NK-92 (cell line): ENCODE data around the gene AOC3.
"Not testable (repeated sequence)": the region's sequence is repeated elsewhere in the genome, so short reads cannot be mapped to it uniquely, and the experiment has no call there.

Source experiments
- DNase-seq: peaks from one replicate; lab custom pipeline; 2025; ENCODE audit not compliant: unreplicated experiment; lab: John Stamatoyannopoulos, UW

Gene AOC3

GRCh38 chr17:42844761-42845555, 6.0 kb upstream of the AOC3 start:
- no peak for DNase-seq

- no peak for DNase-seq
Observed at GRCh38 chr17:42845556-42845917, 5.5 kb upstream of the AOC3 start.

GRCh38 chr17:42845918-42846593, 4.9 kb upstream of the AOC3 start:
- no peak for DNase-seq

- no peak for DNase-seq
Observed at GRCh38 chr17:42846594-42847280, 4.3 kb upstream of the AOC3 start.

GRCh38 chr17:42848093-42848492, 2.9 kb upstream of the AOC3 start:
- DNase-seq = no peak

GRCh38 chr17:42849031-42849430, 2.0 kb upstream of the AOC3 start:
- DNase-seq = no peak

- no peak for DNase-seq
Observed at GRCh38 chr17:42849451-42850181, 1.4 kb upstream of the AOC3 start.

GRCh38 chr17:42851371-42852240, 607 bp downstream of the AOC3 start:
- not testable (repeated sequence) for DNase-seq

GRCh38 chr17:42852351-42852750, 1.4 kb downstream of the AOC3 start:
- no peak for DNase-seq

- no peak for DNase-seq
Observed at GRCh38 chr17:42853004-42853403, 2.0 kb downstream of the AOC3 start.

GRCh38 chr17:42853597-42853967, 2.6 kb downstream of the AOC3 start:
- DNase-seq = no peak

GRCh38 chr17:42853968-42854790, 3.2 kb downstream of the AOC3 start:
- no peak for DNase-seq

GRCh38 chr17:42855048-42855596, 4.1 kb downstream of the AOC3 start:
- DNase-seq = no peak

GRCh38 chr17:42856093-42856492, 5.1 kb downstream of the AOC3 start:
- DNase-seq = not testable (repeated sequence)

GRCh38 chr17:42856516-42856915, 5.5 kb downstream of the AOC3 start:
- DNase-seq = not testable (repeated sequence)

- no peak for DNase-seq
Observed at GRCh38 chr17:42857389-42857788, 6.4 kb downstream of the AOC3 start.

GRCh38 chr17:42865638-42866094, 14.7 kb downstream of the AOC3 start:
- no peak for DNase-seq

GRCh38 chr17:42866216-42866615, 15.2 kb downstream of the AOC3 start:
- DNase-seq = no peak
